ENCODE results near the gene RAB40B. TPM values are rescaled to one million over a fixed set of nuclear protein-coding genes. Genes with fewer than 3 reads are reported as not detected.

RAB40B gene
- total and polyA plus RNA-seq, 2 of the 13 experiments (the other 11 are each of a cell fraction or from before 2014, with no cell fraction given) = 6.2 to 6.5 TPM

- TF ChIP-seq NFYC (CRISPR knock-in tag; IDR thresholded peaks at IDR 0.05) = no peak
- no peak for TF ChIP-seq ZNF569 (CRISPR knock-in tag; IDR thresholded peaks at IDR 0.05; ENCODE audit: borderline replicate concordance)
- TF ChIP-seq ZFP41 (CRISPR knock-in tag; IDR thresholded peaks at IDR 0.05; ENCODE audit: borderline replicate concordance) = no peak
- TF ChIP-seq MAZ (IDR thresholded peaks at IDR 0.05; ENCODE audit: borderline replicate concordance, low read depth, low read length) = 0 out of 2 replicates have a peak, but pooled peaks have one; percentile 63
- peak; percentile 68; the same call in 1 of the 2 replicates for TF ChIP-seq MAZ (CRISPR knock-in tag; IDR thresholded peaks at IDR 0.05; ENCODE audit: low read depth)
- TF ChIP-seq ONECUT2 (CRISPR knock-in tag; IDR thresholded peaks at IDR 0.05) = no peak
- no peak for TF ChIP-seq ZNF275 (CRISPR knock-in tag; IDR thresholded peaks at IDR 0.05; ENCODE audit: borderline replicate concordance)
- no peak for TF ChIP-seq ZNF577 (CRISPR knock-in tag; IDR thresholded peaks at IDR 0.05; ENCODE audit: borderline replicate concordance, low read depth)
- 0 out of 2 replicates have a peak, but pooled peaks have one; percentile 42 for TF ChIP-seq ZNF33B (CRISPR knock-in tag; IDR thresholded peaks at IDR 0.05)
- peak; percentile 18 for TF ChIP-seq ZNF407 (CRISPR knock-in tag; IDR thresholded peaks at IDR 0.05; ENCODE audit: not compliant biosample characterization)
- no peak for TF ChIP-seq DRAP1 (CRISPR knock-in tag; IDR thresholded peaks at IDR 0.05)
- TF ChIP-seq E2F5 (CRISPR knock-in tag; conservative IDR thresholded peaks at IDR 0.05) = peak; percentile 48
- TF ChIP-seq SP5 (CRISPR knock-in tag; IDR thresholded peaks at IDR 0.05; ENCODE audit: borderline replicate concordance, low read depth) = 0 out of 2 replicates have a peak, but pooled peaks have one; percentile 16
- TF ChIP-seq ZMYM4 (CRISPR knock-in tag; IDR thresholded peaks at IDR 0.05) = no peak
Measured at GRCh38 chr17:82734987-82735866, 36.7 kb upstream of the RAB40B start, which contains the start of gene FN3K (continued).
